ENCODE data around the gene C1D.
"Not testable (repeated sequence)": the region's sequence is repeated elsewhere in the genome, so short reads cannot be mapped to it uniquely, and the experiment has no call there.

Gene C1D

GRCh38 chr2:67999332-67999731 is 63.5 kb downstream of the C1D start:
- no peak for DNase-seq (ENCODE audit: low spot score)

GRCh38 chr2:67997903-67998302 is 64.9 kb downstream of the C1D start:
- DNase-seq (ENCODE audit: low spot score): no peak

- no peak for DNase-seq (ENCODE audit: low spot score)
These were observed 65.3 kb downstream of the C1D start for GRCh38 chr2:67997528-67997900.

- DNase-seq (ENCODE audit: low spot score): no peak
These were observed 65.9 kb downstream of the C1D start for GRCh38 chr2:67996772-67997527.

GRCh38 chr2:67994716-67995115 is 68.1 kb downstream of the C1D start:
- no peak for DNase-seq (ENCODE audit: low spot score)

GRCh38 chr2:67994069-67994468 is 68.7 kb downstream of the C1D start:
- DNase-seq (ENCODE audit: low spot score): not testable (repeated sequence)

GRCh38 chr2:67993329-67993728 is 69.5 kb downstream of the C1D start:
- DNase-seq (ENCODE audit: low spot score): no peak

- no peak for DNase-seq (ENCODE audit: low spot score)
These were observed 71.3 kb downstream of the C1D start for GRCh38 chr2:67991456-67991855.
